ENCODE data around the gene GPR25.

Gene GPR25

DNA sequence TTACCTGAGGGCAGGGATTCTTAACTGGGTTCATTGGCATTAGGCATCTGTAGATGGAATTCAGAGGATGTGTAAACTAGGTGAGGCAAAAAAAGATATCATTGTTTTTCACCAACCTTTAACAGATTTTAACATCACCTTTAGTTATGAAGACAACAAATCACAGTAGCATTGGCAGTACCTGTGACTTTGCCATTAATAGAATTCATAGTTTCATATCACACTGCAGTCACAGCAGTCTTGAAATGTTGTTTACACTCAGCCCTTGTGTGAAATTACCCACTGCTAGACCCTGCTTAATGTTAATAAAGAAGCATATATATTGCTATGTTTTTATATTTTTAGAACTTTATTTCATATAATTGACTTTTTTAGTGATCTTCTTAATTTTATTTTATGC is 20.2 kb downstream of the GPR25 start:
- DNase-seq (ENCODE audit: low read depth, low spot score), result no peak
- H3K27ac ChIP-seq, result peak overlapping the region; percentile 94

DNA sequence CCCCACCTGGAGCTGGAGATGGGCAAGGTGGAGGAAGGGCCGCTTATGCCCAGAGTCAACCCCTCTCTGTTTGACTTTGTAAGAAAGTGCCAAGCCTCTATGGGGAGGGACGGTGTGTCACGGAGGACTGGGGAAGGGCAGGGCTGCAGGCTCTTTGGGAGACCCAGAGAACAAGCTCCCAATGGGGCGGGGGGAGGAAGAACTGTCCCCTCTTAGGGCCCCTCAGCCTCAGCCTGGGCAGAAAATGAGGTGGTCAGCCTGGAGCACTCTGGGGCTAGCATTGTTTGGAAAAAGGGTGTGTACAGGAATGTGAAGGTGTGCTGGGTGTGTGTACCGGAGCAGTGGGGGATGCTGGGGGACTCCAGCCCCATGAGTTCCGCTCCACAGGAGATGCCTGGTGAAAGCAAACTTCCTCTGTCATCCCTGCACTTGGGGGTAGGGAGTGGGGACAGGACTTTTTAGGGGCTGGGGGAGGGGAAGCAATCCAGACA is 20.7 kb downstream of the GPR25 start:
- DNase-seq (ENCODE audit: low read depth, low spot score), result no peak
- H3K27ac ChIP-seq, result peak overlapping the region; percentile 94

DNA sequence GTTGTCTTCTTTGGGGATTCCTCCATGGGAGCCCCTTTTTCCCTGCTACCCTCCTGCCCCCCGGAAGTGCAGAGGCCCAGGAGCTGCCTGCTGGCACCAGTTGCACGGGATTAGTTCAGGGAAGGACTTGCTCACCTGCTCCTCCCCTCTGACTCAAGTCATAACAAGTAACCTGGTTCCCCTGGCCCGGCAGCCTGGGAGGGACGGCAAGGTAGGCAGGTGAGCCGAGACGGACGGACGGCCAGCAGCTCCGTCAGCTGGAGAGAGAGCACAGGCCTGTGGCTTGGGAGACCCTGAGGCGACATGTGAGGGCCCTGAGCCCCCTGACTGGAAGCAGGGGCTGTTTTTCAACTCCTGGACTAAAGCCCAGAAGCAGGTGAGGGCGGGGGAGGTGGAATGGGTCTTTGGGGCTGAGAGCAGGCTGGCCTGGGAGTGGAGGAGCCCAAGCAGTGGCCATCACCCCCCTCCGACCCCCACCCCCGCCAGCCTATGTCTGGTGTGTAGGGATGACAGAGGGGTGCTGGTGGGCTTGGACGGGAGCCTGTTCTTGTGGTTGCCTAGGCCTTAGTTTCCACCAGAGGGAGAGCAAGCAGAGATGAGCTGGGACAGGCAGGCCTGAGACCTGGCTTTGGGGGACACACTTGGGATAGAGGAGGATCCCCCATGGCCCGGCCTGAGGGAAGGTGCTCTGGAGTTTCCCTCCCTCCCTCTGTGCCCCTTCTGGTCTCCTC is 22.1 kb downstream of the GPR25 start, which contains the start of gene INAVA:
Gene INAVA (plus strand): TSS at position 189 of the 731 bp plus-strand sequence. CDS start 3,501 bp downstream, outside the sequence.
- peak within 1 kb of the TSS; percentile 94 for H3K27ac ChIP-seq
- peak; percentile 78 for DNase-seq (ENCODE audit: low read depth, low spot score)

GRCh38 chr1:200895443-200895789 is 22.6 kb downstream of the GPR25 start:
- H3K27ac ChIP-seq, result peak overlapping the region; percentile 94
- no peak for DNase-seq (ENCODE audit: low read depth, low spot score)

GRCh38 chr1:200895801-200896530 is 23.2 kb downstream of the GPR25 start:
- DNase-seq (ENCODE audit: low read depth, low spot score), result no peak
- peak overlapping the region; percentile 94 for H3K27ac ChIP-seq

GRCh38 chr1:200896531-200897196 is 23.9 kb downstream of the GPR25 start:
- H3K27ac ChIP-seq, result peak overlapping the region; percentile 94
- DNase-seq (ENCODE audit: low read depth, low spot score), result peak; percentile 65

- no peak for DNase-seq (ENCODE audit: low read depth, low spot score)
- H3K27ac ChIP-seq, result peak overlapping the region; percentile 94
These were observed 24.5 kb downstream of the GPR25 start for GRCh38 chr1:200897259-200897658.

DNA sequence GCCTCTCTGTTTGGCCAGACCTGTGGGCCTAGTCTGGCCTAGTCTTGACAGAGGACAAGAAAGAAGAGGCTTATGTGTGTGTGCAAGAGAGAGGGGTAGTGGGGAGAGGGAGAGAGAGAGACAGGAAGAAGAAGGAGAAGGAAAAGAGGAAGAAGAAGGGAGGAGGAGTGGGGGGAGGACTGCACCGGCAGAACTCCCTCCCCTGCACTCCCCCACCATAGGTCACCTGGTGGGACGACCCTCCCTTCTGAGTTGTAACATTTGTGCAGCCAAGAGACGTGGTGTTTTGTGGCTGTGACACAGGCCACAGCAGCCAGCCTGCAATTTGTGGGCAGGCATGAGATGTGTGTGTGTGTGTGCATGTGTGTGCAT is 26.2 kb downstream of the GPR25 start:
- H3K27ac ChIP-seq, result peak overlapping the region; percentile 94
- DNase-seq (ENCODE audit: low read depth, low spot score), result no peak

DNA sequence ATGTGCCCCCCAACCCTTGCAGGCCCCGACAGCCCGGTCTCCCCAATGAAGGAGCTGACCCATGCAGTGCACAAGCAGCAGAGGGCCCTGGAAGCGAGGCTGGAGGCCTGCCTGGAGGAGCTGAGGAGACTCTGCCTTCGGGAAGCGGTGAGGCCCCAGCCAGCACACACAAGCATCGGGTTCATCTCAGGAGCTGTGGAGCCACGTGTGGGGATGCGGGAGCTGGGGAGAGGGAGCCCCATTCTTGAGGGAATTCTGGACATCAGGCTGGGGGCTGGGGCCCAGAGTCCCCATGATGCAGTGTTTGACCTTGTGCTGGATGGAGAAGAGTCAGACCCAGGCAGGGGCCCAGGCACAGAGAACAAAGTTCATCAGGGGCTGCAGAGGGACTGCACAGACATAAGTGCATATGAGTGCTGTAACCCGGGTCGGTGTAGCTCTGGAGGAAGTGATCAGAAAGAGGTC is 26.7 kb downstream of the GPR25 start:
- H3K27ac ChIP-seq, result peak overlapping the region; percentile 94
- DNase-seq (ENCODE audit: low read depth, low spot score), result no peak

DNA sequence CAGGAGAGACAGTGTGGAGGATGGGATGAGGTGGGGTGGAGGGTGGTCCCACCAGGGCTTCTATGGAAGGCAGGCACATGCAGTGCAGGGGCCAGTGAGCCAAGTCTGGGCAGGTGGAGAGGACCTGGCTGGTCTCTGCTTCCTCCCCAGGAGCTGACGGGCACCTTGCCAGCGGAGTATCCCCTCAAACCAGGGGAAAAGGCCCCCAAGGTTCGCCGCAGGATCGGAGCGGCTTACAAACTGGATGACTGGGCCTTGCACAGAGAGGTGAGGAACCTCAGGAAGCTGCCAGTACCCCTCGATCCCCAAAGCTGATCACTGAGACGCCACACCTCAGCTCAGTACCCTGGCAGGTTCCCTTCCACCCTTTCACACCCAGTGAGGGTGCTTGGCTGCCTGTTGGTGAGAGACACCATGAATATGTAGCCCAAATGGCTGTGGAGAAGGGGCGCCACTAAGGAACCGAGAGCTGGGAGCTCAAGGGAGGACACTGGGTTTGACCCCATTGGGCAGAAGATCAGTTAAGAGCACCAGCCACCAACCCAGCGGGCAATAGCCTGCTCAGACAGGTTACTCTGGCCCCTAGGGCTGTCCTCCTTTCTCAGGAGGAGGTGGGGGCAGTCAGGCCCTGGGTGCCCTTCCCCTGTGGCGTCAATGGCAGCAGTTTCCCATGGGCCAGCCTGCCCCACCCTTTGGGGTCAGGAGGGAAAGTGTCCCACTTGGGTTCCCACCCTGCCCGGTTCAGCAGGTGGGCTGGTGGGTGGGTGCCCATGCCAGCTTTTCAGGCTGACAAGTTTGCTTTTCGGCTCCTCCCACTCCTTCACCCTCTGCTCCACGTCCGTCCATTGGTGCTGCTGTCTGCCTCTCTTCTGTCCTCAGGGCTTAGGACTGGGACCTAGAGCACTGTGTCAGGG is 27.4 kb downstream of the GPR25 start:
- no peak for DNase-seq (ENCODE audit: low read depth, low spot score)
- H3K27ac ChIP-seq, result no peak overlapping the region

DNA sequence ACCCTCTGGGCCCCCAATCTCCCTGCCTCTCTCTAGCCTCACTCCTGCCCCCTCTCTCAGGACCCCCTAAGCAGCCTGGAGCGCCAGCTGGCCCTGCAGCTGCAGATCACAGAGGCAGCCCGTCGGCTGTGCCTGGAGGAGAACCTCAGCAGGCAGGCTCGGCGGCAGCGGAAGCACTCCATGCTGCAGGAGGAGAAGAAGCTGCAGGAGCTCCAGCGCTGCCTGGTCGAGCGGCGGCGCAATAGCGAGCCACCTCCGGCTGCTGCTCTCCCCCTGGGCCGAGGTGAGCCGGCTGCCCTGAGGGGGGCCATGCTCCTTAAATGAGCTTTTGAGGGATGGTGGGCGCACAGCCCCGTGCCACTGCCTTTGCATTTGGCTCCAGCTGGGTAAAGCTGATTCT is 28.1 kb downstream of the GPR25 start:
- H3K27ac ChIP-seq, result no peak overlapping the region
- no peak for DNase-seq (ENCODE audit: low read depth, low spot score)

DNA sequence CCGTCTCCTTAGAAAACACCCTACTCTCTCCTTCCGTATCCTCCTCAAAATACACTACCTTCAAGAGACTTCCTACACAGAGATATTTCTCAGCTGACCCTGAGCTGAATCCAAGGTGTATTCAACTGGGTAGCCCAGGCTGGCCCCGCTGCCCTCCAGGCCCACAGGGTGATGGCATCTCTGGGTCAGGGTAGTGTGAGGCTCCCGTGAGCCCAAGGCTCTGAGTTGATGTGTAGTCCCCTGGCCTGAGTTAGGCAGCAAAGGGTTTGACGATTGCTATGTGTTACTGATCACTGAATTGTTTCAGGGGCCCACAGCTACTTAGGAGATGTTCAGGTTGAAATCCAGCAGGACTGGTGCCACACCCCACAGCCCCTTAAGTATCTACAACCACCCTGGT is 28.6 kb downstream of the GPR25 start:
- DNase-seq (ENCODE audit: low read depth, low spot score), result no peak
- H3K27ac ChIP-seq, result peak overlapping the region; percentile 13

GRCh38 chr1:200901796-200902444 is 29.1 kb downstream of the GPR25 start:
- no peak for DNase-seq (ENCODE audit: low read depth, low spot score)
- peak overlapping the region; percentile 13 for H3K27ac ChIP-seq

GRCh38 chr1:200903793-200904192 is 31.0 kb downstream of the GPR25 start:
- H3K27ac ChIP-seq, result peak overlapping the region; percentile 17
- no peak for DNase-seq (ENCODE audit: low read depth, low spot score)

DNA sequence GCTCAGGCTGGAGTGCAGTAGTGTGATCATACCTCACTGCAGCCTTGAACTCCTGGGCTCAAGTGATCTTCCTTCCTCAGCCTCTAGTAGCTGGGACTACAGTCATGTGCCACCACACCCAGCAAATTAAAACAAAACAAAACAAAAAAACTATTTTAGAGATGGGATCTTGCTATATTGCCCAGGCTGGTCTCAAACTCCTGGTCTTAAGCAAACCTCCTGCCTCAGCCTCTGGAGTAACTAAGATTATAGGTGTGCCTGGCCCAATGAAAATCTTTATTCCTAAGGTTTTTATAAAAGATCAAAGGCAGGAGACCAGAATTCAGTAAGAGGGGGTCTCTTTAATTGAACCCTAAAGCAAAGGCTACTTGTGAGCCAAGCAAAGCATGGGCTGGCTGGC is 32.0 kb downstream of the GPR25 start:
- DNase-seq (ENCODE audit: low read depth, low spot score), result no peak
- peak overlapping the region; percentile 48 for H3K27ac ChIP-seq

GRCh38 chr1:200905411-200906052 is 32.8 kb downstream of the GPR25 start:
- peak; percentile 85 for DNase-seq (ENCODE audit: low read depth, low spot score)
- H3K27ac ChIP-seq, result peak overlapping the region; percentile 48

GRCh38 chr1:200906491-200906890 is 33.7 kb downstream of the GPR25 start:
- peak overlapping the region; percentile 48 for H3K27ac ChIP-seq
- DNase-seq (ENCODE audit: low read depth, low spot score), result no peak

- no peak for DNase-seq (ENCODE audit: low read depth, low spot score)
These were observed 34.9 kb downstream of the GPR25 start for GRCh38 chr1:200907611-200908097.

More at GRCh38 chr1:200907611-200908097, 34.9 kb downstream of the GPR25 start:
- H3K27ac ChIP-seq, result peak overlapping the region; percentile 48

Measured in epithelial cell of prostate (primary cell).